ENCODE measurements around the gene ZFP36L1. TPM values are rescaled to one million over a fixed set of nuclear protein-coding genes. Genes with fewer than 3 reads are reported as not detected.

Gene ZFP36L1
- total and polyA plus RNA-seq, 2 of the 13 experiments (the other 11 are each of a cell fraction or from before 2014, with no cell fraction given), result 7.4 to 10.2 TPM

DNA sequence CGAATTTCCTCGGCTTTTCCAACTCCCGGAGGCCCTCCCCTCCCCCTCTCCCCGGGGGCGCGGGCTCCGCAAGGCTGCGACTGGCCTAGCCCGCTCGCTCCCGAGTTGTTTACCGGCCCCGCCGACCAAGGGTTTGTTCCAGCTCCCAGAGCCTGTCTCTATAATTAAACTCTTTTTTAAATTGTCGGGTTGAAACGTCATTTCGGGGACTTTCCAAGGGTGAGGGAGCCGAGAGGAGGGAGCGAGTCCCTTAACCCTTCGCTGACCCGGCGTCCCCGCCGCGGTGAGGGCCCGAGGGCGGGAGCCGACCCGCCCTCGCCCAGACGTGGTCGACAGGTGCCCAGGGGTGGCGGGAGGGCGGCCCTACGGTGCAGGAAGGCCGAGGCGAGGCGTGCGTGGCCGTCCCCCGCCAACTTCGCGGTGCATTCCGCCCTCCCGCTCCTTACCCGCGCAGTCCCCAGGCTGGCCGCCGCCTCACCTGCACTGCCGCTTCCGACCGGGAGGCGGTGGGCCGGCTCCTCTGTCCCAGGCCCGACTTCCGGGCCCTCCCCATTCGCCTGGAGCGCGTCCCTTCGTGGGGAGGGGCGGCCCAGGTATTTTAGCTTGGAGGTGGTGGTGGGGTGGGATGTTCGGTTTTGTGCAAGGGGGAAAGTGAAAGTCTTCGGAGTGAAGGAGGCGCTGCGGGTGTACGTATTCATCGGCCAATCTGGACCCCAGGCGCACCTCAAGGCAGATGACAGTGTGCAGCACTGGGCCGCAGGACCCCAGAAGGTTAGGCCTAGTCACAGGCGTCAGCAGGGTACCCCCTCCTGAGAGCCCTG lies 2.9 kb upstream of the ZFP36L1 start (continued):
- TF ChIP-seq, protein P1, sequence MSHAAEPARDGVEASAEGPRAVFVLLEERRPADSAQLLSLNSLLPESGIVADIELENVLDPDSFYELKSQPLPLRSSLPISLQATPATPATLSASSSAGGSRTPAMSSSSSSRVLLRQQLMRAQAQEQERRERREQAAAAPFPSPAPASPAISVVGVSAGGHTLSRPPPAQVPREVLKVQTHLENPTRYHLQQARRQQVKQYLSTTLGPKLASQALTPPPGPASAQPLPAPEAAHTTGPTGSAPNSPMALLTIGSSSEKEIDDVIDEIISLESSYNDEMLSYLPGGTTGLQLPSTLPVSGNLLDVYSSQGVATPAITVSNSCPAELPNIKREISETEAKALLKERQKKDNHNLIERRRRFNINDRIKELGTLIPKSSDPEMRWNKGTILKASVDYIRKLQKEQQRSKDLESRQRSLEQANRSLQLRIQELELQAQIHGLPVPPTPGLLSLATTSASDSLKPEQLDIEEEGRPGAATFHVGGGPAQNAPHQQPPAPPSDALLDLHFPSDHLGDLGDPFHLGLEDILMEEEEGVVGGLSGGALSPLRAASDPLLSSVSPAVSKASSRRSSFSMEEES (CRISPR knock-in tag; IDR thresholded peaks at IDR 0.05), result no peak
- TF ChIP-seq NFE2L2 (IDR thresholded peaks at IDR 0.05; ENCODE audit: low read length), result no peak
- TF ChIP-seq, protein P2, sequence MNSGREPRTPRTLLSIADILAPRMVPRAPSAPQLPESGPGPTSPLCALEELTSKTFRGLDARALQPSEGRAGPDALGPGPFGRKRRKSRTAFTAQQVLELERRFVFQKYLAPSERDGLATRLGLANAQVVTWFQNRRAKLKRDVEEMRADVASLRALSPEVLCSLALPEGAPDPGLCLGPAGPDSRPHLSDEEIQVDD (CRISPR knock-in tag; IDR thresholded peaks at IDR 0.05; ENCODE audit: borderline replicate concordance), result no peak; the same call in 1 of the 2 replicates
- peak; percentile 44; the same call in 1 of the 2 replicates for TF ChIP-seq SP5 (CRISPR knock-in tag; IDR thresholded peaks at IDR 0.05; ENCODE audit: borderline replicate concordance, low read depth)
- TF ChIP-seq, protein P3, sequence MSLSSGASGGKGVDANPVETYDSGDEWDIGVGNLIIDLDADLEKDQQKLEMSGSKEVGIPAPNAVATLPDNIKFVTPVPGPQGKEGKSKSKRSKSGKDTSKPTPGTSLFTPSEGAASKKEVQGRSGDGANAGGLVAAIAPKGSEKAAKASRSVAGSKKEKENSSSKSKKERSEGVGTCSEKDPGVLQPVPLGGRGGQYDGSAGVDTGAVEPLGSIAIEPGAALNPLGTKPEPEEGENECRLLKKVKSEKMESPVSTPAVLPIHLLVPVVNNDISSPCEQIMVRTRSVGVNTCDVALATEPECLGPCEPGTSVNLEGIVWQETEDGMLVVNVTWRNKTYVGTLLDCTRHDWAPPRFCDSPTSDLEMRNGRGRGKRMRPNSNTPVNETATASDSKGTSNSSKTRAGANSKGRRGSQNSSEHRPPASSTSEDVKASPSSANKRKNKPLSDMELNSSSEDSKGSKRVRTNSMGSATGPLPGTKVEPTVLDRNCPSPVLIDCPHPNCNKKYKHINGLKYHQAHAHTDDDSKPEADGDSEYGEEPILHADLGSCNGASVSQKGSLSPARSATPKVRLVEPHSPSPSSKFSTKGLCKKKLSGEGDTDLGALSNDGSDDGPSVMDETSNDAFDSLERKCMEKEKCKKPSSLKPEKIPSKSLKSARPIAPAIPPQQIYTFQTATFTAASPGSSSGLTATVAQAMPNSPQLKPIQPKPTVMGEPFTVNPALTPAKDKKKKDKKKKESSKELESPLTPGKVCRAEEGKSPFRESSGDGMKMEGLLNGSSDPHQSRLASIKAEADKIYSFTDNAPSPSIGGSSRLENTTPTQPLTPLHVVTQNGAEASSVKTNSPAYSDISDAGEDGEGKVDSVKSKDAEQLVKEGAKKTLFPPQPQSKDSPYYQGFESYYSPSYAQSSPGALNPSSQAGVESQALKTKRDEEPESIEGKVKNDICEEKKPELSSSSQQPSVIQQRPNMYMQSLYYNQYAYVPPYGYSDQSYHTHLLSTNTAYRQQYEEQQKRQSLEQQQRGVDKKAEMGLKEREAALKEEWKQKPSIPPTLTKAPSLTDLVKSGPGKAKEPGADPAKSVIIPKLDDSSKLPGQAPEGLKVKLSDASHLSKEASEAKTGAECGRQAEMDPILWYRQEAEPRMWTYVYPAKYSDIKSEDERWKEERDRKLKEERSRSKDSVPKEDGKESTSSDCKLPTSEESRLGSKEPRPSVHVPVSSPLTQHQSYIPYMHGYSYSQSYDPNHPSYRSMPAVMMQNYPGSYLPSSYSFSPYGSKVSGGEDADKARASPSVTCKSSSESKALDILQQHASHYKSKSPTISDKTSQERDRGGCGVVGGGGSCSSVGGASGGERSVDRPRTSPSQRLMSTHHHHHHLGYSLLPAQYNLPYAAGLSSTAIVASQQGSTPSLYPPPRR (CRISPR knock-in tag; IDR thresholded peaks at IDR 0.05; ENCODE audit: borderline replicate concordance), result peak; percentile 62; the same call in 1 of the 2 replicates
- no peak for TF ChIP-seq ZNF850 (CRISPR knock-in tag; conservative IDR thresholded peaks at IDR 0.05)
- no peak for TF ChIP-seq ISX (CRISPR knock-in tag; conservative IDR thresholded peaks at IDR 0.05)
- TF ChIP-seq, protein P4, sequence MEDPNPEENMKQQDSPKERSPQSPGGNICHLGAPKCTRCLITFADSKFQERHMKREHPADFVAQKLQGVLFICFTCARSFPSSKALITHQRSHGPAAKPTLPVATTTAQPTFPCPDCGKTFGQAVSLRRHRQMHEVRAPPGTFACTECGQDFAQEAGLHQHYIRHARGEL (CRISPR knock-in tag; IDR thresholded peaks at IDR 0.05), result no peak
- no peak for TF ChIP-seq TGIF2 (CRISPR knock-in tag; IDR thresholded peaks at IDR 0.05)
- TF ChIP-seq HNRNPLL (IDR thresholded peaks at IDR 0.05; ENCODE audit: low read depth, low read length, poor library complexity, severe bottlenecking), result peak; percentile 80
- TF ChIP-seq FOXJ3 (CRISPR knock-in tag; IDR thresholded peaks at IDR 0.05; ENCODE audit: borderline replicate concordance), result no peak
- TF ChIP-seq PTBP1 (IDR thresholded peaks at IDR 0.05; ENCODE audit: low read depth, low read length, poor library complexity, severe bottlenecking), result no peak
- 0 out of 2 replicates have a peak, but pooled peaks have one; percentile 42 for TF ChIP-seq LCORL (IDR thresholded peaks at IDR 0.05)
- peak; percentile 89 for TF ChIP-seq LCORL (CRISPR knock-in tag; IDR thresholded peaks at IDR 0.05)
- no peak for TF ChIP-seq ZBTB21 (CRISPR knock-in tag; IDR thresholded peaks at IDR 0.05)
- TF ChIP-seq ZNF33B (CRISPR knock-in tag; IDR thresholded peaks at IDR 0.05), result peak; percentile 74; the same call in 1 of the 2 replicates
- TF ChIP-seq ARNT2 (CRISPR knock-in tag; IDR thresholded peaks at IDR 0.05; ENCODE audit: low read depth), result peak; percentile 79; the same call in 1 of the 2 replicates
- TF ChIP-seq BRCA1 (CRISPR knock-in tag; IDR thresholded peaks at IDR 0.05), result no peak
- TF ChIP-seq, protein P5, sequence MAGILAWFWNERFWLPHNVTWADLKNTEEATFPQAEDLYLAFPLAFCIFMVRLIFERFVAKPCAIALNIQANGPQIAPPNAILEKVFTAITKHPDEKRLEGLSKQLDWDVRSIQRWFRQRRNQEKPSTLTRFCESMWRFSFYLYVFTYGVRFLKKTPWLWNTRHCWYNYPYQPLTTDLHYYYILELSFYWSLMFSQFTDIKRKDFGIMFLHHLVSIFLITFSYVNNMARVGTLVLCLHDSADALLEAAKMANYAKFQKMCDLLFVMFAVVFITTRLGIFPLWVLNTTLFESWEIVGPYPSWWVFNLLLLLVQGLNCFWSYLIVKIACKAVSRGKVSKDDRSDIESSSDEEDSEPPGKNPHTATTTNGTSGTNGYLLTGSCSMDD (CRISPR knock-in tag; IDR thresholded peaks at IDR 0.05), result no peak
- TF ChIP-seq, protein P6, sequence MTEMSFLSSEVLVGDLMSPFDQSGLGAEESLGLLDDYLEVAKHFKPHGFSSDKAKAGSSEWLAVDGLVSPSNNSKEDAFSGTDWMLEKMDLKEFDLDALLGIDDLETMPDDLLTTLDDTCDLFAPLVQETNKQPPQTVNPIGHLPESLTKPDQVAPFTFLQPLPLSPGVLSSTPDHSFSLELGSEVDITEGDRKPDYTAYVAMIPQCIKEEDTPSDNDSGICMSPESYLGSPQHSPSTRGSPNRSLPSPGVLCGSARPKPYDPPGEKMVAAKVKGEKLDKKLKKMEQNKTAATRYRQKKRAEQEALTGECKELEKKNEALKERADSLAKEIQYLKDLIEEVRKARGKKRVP (CRISPR knock-in tag; IDR thresholded peaks at IDR 0.05), result peak in 1 of 2 experiments; percentile 47; a peak in 2 of 4 replicates

Data from HepG2 (cell line).